ENCODE measurements around the gene ZCCHC12.
A peak's percentile ranks its signal among the peaks of the same experiment; 100 is the strongest.

Gene ZCCHC12

GRCh38 chrX:118823263-118824172 lies at the start of gene ZCCHC12:
Gene ZCCHC12 (plus strand): TSS chrX:118823824. CDS start chrX:118825245, 1,421 bp downstream.
- Histone ChIP-seq H3K27me3 (ENCODE audit: control insufficient read depth, insufficient read depth, low read length) (no peaks in the 10 kb centered on the region), H3K79me2 (no peaks in the 10 kb centered on the region), H3K27ac (no peak within 1 kb of the TSS), H3K36me3 (ENCODE audit: control insufficient read depth, insufficient read depth, low read length) (no peaks in the 10 kb centered on the region), H3K9ac (no peak within 1 kb of the TSS), H3K4me3 (ENCODE audit: low read depth, low read length) (no peak within 1 kb of the TSS), H3K4me2 (ENCODE audit: low read length) (peak within 1 kb of the TSS; percentile 61), H3K4me1 (no peaks in the 10 kb centered on the region), H3K9me3 (ENCODE audit: control insufficient read depth, low read length) (no peaks in the 10 kb centered on the region), H2AFZ (peak within 1 kb of the TSS; percentile 13)
- TF ChIP-seq CTCF (IDR thresholded peaks at IDR 0.05), result no peak

- Histone ChIP-seq H3K27me3 (ENCODE audit: control insufficient read depth, insufficient read depth, low read length) (no peaks in the 10 kb centered on the region), H3K9me3 (ENCODE audit: control insufficient read depth, low read length) (no peaks in the 10 kb centered on the region), H2AFZ (no peak overlapping the region), H3K9ac (no peak overlapping the region), H3K79me2 (no peaks in the 10 kb centered on the region), H3K4me3 (ENCODE audit: low read depth, low read length) (no peak overlapping the region), H3K27ac (no peak overlapping the region), H3K4me1 (no peaks in the 10 kb centered on the region), H3K36me3 (ENCODE audit: control insufficient read depth, insufficient read depth, low read length) (no peaks in the 10 kb centered on the region), H3K4me2 (ENCODE audit: low read length) (no peak overlapping the region)
- no peak for TF ChIP-seq CTCF (IDR thresholded peaks at IDR 0.05)
Observed at GRCh38 chrX:118779581-118779980, 44.0 kb upstream of the ZCCHC12 start.

GRCh38 chrX:118780509-118780908 lies 43.1 kb upstream of the ZCCHC12 start:
- Histone ChIP-seq H3K9me3 (ENCODE audit: control insufficient read depth, low read length) (no peaks in the 10 kb centered on the region), H3K36me3 (ENCODE audit: control insufficient read depth, insufficient read depth, low read length) (no peaks in the 10 kb centered on the region), H3K79me2 (no peaks in the 10 kb centered on the region), H3K4me2 (ENCODE audit: low read length) (no peak overlapping the region), H2AFZ (no peak overlapping the region), H3K4me3 (ENCODE audit: low read depth, low read length) (no peak overlapping the region), H3K4me1 (no peaks in the 10 kb centered on the region), H3K9ac (no peak overlapping the region), H3K27me3 (ENCODE audit: control insufficient read depth, insufficient read depth, low read length) (no peaks in the 10 kb centered on the region), H3K27ac (no peak overlapping the region)
- no peak for TF ChIP-seq CTCF (IDR thresholded peaks at IDR 0.05)

GRCh38 chrX:118780911-118781310 lies 42.7 kb upstream of the ZCCHC12 start:
- Histone ChIP-seq H3K27ac (no peak overlapping the region), H3K4me3 (ENCODE audit: low read depth, low read length) (no peak overlapping the region), H3K27me3 (ENCODE audit: control insufficient read depth, insufficient read depth, low read length) (no peaks in the 10 kb centered on the region), H3K9ac (no peak overlapping the region), H3K4me2 (ENCODE audit: low read length) (no peak overlapping the region), H3K4me1 (no peaks in the 10 kb centered on the region), H2AFZ (no peak overlapping the region), H3K36me3 (ENCODE audit: control insufficient read depth, insufficient read depth, low read length) (no peaks in the 10 kb centered on the region), H3K79me2 (no peaks in the 10 kb centered on the region), H3K9me3 (ENCODE audit: control insufficient read depth, low read length) (no peaks in the 10 kb centered on the region)
- TF ChIP-seq CTCF (IDR thresholded peaks at IDR 0.05), result no peak

Measured in parathyroid adenoma (tissue), 2 donors.